Neutrophil (primary cell): ENCODE measurements around the gene STK40.

Source experiments
- H3K27ac ChIP-seq: fragments of 200-600 bp; sonication (generic); 2 replicates; pipeline ENCODE4 v1.5.1; 2016; ENCODE audit warnings: mild to moderate bottlenecking, moderate library complexity
- H3K27me3 ChIP-seq: fragments of 200-600 bp; sonication (generic); 2 replicates; pipeline ENCODE4 v1.6.0; 2016; ENCODE audit warnings: mild to moderate bottlenecking
- H3K36me3 ChIP-seq: fragments of 200-600 bp; sonication (generic); 2 replicates; pipeline ENCODE4 v1.5.1; 2017
- H3K4me1 ChIP-seq, 2 experiments: fragments of 200-600 bp in 1 of 2; sonication (generic) in 1 of 2; 1 replicate in 1 of 2; 2 replicates in 1 of 2; pipeline versions ENCODE4 v1.5.1 to v1.6.1; 2013 to 2016; ENCODE audit warnings: low read depth in 1 of 2, low read length in 1 of 2, mild to moderate bottlenecking in 1 of 2, moderate library complexity in 1 of 2; ENCODE audit not compliant: control insufficient read depth in 1 of 2, insufficient read depth in 1 of 2
- H3K4me3 ChIP-seq, 2 experiments: fragments of 200-600 bp in 1 of 2; sonication (generic) in 1 of 2; 1 replicate in 1 of 2; 2 replicates in 1 of 2; pipeline ENCODE4 v1.5.1; 2013 to 2016; ENCODE audit warnings: low read depth in 1 of 2, low read length in 1 of 2, mild to moderate bottlenecking in 1 of 2, moderate library complexity in 1 of 2
- H3K9me3 ChIP-seq: fragments of 200-600 bp; sonication (generic); 2 replicates; pipeline ENCODE4 v1.5.1; 2016
- CTCF ChIP-seq: fragments of 200-600 bp; sonication (generic); IDR thresholded peaks from 2 replicates; pipeline ENCODE4 v1.5.1; 2016; ENCODE audit warnings: antibody characterized with exemption

STK40 gene

DNA sequence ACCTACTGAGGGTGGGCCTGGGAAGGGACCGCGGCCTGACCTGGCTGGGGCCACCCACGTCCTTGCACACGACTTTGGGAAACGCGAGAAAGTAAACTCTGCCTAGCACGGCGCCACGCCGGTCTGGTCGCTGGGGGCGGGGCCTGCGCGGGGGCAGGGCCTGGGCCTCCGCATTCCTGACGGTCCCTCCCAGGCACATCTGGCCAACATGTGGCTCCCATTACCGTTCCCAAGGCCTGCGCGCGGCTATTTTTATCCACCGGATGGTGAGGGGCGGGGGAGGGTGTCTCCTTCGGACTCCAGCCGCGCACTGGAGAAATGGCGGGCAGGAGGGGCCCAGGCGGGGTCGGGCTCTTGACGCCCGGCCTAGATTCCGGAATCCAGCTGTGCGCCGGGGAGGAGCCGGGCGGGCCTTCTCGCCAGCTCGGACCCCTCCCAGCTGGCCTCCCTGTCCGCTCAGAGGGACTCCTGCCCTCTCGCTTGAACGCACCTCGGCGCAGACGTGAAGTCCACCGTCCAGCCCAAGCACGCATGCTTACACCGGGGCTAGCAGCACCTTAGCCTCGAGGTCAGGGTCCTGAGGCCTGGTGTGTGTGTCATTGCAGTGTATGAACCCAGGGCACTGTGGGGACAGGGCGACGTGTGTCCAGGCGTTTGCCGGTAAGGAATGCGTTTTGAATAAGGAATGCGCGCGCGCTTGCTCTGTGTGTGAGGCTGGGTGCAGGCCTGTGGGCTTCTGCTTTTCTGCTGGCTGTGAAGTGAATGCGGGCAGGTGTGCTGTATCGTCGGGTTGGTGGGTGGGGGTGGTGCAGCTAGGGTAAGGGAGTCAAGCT lies 64.4 kb downstream of the STK40 start:
- peaks cover 38 to 41% of the 10 kb centered on the region in 2 experiments for H3K4me1 ChIP-seq
- H3K27ac ChIP-seq, result peak overlapping the region; percentile 18
- peak overlapping the region; percentile 50 to 82 for H3K4me3 ChIP-seq

DNA sequence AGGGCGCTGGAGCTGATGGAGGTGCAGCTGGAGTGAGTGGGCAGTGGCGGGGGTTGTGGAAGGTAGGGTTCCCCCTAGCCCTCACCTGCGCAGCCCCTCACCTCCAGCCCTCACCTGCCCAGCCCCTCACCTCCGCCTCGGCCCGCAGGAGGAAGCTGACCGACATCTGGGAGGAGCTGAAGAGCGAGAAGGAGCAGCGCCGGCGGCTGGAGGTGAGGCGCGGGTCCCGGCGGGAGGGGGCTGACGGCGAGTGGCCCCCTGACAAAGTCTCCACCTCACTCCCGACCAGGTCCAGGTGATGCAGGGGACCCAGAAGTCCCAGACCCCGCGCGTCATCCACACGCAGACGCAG lies 65.0 kb downstream of the STK40 start:
- Histone ChIP-seq H3K36me3 (no peaks in the 10 kb centered on the region), H3K4me1 (peaks cover 38 to 41% of the 10 kb centered on the region in 2 experiments), H3K4me3 (peak overlapping the region; percentile 50 to 82), H3K27me3 (peaks cover 58% of the 10 kb centered on the region), H3K9me3 (no peaks in the 10 kb centered on the region), H3K27ac (peak overlapping the region; percentile 15)
- TF ChIP-seq CTCF, result no peak

More for the DNA sequence above, 64.4 kb downstream of the STK40 start:
- H3K9me3 ChIP-seq, result no peaks in the 10 kb centered on the region
- H3K27me3 ChIP-seq, result peaks cover 61% of the 10 kb centered on the region
- TF ChIP-seq CTCF, result no peak
- H3K36me3 ChIP-seq, result no peaks in the 10 kb centered on the region

GRCh38 chr1:36320291-36320761 lies 65.4 kb downstream of the STK40 start:
- no peak for TF ChIP-seq CTCF
- Histone ChIP-seq H3K4me3 (peak overlapping the region; percentile 50 to 82), H3K4me1 (peaks cover 38 to 41% of the 10 kb centered on the region in 2 experiments), H3K27me3 (peaks cover 54% of the 10 kb centered on the region), H3K9me3 (no peaks in the 10 kb centered on the region), H3K36me3 (no peaks in the 10 kb centered on the region), H3K27ac (peak overlapping the region; percentile 15)

DNA sequence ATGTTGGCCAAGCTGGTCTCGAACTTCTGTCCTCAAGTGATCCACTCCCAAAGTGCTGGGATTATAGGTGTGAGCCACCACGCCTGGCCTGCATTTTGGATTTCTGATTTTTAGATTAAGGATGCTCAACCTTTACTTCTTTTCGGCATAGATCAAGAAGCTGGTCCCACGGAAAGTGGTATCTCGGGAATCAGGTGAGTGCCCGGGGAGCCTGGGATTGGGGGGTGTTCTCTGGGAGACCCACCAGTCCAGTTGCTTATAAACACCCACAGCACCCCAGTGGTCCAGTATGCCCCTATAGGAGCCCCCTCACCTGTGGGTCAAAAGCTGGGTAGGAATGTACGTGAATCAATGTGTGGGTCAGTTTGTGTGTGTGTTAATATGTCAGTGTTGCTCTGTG lies 76.3 kb downstream of the STK40 start:
- H3K4me1 ChIP-seq, result peaks cover 34 to 38% of the 10 kb centered on the region in 2 experiments
- H3K36me3 ChIP-seq, result no peaks in the 10 kb centered on the region
- H3K9me3 ChIP-seq, result no peaks in the 10 kb centered on the region
- no peak overlapping the region for H3K27ac ChIP-seq
- TF ChIP-seq CTCF, result no peak
- H3K4me3 ChIP-seq, result no peak overlapping the region
- no peaks in the 10 kb centered on the region for H3K27me3 ChIP-seq

- H3K9me3 ChIP-seq, result no peaks in the 10 kb centered on the region
- H3K4me3 ChIP-seq, result peak overlapping the region; percentile 84 to 89
- H3K27ac ChIP-seq, result peak overlapping the region; percentile 80
- peaks cover 14% of the 10 kb centered on the region for H3K36me3 ChIP-seq
- no peaks in the 10 kb centered on the region for H3K27me3 ChIP-seq
- peaks cover 40 to 44% of the 10 kb centered on the region in 2 experiments for H3K4me1 ChIP-seq
- TF ChIP-seq CTCF, result no peak
These were observed 78.0 kb downstream of the STK40 start for GRCh38 chr1:36307601-36308330.
